ENCODE data around the gene CPB1. TPM values are rescaled to one million over a fixed set of nuclear protein-coding genes. Genes with fewer than 3 reads are reported as not detected.
"Not testable (repeated sequence)": the region's sequence is repeated elsewhere in the genome, so short reads cannot be mapped to it uniquely, and the experiment has no call there.

The CPB1 gene
- total and polyA plus RNA-seq, 2 of the 8 experiments (the other 6 are each of a cell fraction or from before 2014, with no cell fraction given) = not detected

DNA sequence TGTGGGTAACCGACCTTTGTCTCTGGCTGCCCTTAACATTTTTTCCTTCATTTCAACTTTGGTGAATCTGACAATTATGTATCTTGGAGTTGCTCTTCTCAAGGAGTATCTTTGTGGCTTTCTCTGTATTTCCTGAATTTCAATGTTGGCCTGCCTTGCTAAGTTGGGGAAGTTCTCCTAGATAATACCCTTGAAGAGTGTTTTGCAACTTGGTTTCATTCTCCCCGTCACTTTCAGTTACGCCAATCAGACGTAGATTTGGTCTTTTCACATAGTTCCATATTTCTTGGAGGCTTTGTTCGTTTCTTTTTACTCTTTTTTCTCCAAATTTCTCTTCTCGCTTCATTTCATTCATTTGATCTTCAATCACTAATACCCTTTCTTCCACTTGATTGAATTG is 42.6 kb upstream of the CPB1 start:
- H3K9me3 ChIP-seq (ENCODE audit: insufficient read depth in 2 of 2, low read depth in 1 of 2, low read length in 1 of 2) = peaks cover 10 to 13% of the 10 kb centered on the region in 2 experiments; a peak in 3 of 4 replicates
- FAIRE-seq; H2BK12ac ChIP-seq (ENCODE audit: low read depth, low read length); H3K36me3 ChIP-seq (ENCODE audit: control insufficient read depth in 2 of 4, insufficient read depth in 4 of 4, low read length in 3 of 4); H4K20me1 ChIP-seq (replicated peaks in 1 of 2; ENCODE audit: control insufficient read depth in 1 of 2, insufficient read depth in 2 of 2, low read length in 2 of 2); H3K14ac ChIP-seq (ENCODE audit: insufficient read length); H3K79me1 ChIP-seq (ENCODE audit: low read depth, low read length); H3K23ac ChIP-seq (ENCODE audit: insufficient read length); H4K8ac ChIP-seq (ENCODE audit: extremely low read depth, insufficient read depth, low read length); H2AFZ ChIP-seq (ENCODE audit: low read length); H2BK5ac ChIP-seq (ENCODE audit: low read depth, low read length); H4K5ac ChIP-seq (ENCODE audit: insufficient read length, low read depth, low read length); H3K79me2 ChIP-seq (ENCODE audit: control insufficient read depth in 1 of 2, insufficient read depth in 2 of 2, low read length in 2 of 2); H4K91ac ChIP-seq (replicated peaks; ENCODE audit: insufficient read length, low read length); H2BK20ac ChIP-seq (ENCODE audit: low read length); H3K56ac ChIP-seq (replicated peaks; ENCODE audit: insufficient read length, low read depth, low read length); H3K27me3 ChIP-seq (replicated peaks in 1 of 4; ENCODE audit: control insufficient read depth in 3 of 4, extremely low read depth in 1 of 4, insufficient read depth in 3 of 4, low read length in 3 of 4); H3K4me3 ChIP-seq (ENCODE audit: extremely low read depth in 1 of 4, insufficient read depth in 2 of 4, low read depth in 3 of 4, low read length in 4 of 4); H3K18ac ChIP-seq (ENCODE audit: extremely low read depth, low read length); H3K4me1 ChIP-seq (replicated peaks in 1 of 4; ENCODE audit: control insufficient read depth in 3 of 4, insufficient read depth in 4 of 4, low read length in 3 of 4); H2AK5ac ChIP-seq (ENCODE audit: low read depth, low read length); H3K27ac ChIP-seq (ENCODE audit: low read depth, low read length); H2BK120ac ChIP-seq (replicated peaks; ENCODE audit: low read depth, low read length); H3K4ac ChIP-seq (replicated peaks; ENCODE audit: insufficient read length, low read depth, low read length); H3K4me2 ChIP-seq (ENCODE audit: insufficient read depth in 1 of 2, low read depth in 2 of 2, low read length in 2 of 2); H2BK15ac ChIP-seq (ENCODE audit: low read length); POLR2A ChIA-PET (ENCODE audit: partially characterized antibody); H3K9ac ChIP-seq (replicated peaks in 1 of 4; ENCODE audit: extremely low read depth in 1 of 4, low read depth in 3 of 4, low read length in 3 of 4); H3K23me2 ChIP-seq (ENCODE audit: low read depth, low read length); DNase-seq (ENCODE audit: low read depth in 1 of 2, low spot score in 2 of 2): not testable (repeated sequence)
- CTCF ChIA-PET (ENCODE audit: partially characterized antibody) = interaction anchor here (1.1 kb wide), 1 partner anchor 77 kb away, joined by 3 read pairs; no protein-coding TSS in a partner anchor
- 83% methylated on average over 6 of the region's 6 CpGs; no CpG with 5 or more reads in 1 of the 2 experiments for WGBS, 2 experiments (ENCODE audit: extremely low coverage in 1 of 2, insufficient coverage in 1 of 2, insufficient read length in 1 of 2, insufficient replicate concordance in 2 of 2, low coverage in 1 of 2, low lambda C conversion rate in 2 of 2, missing lambda C conversion rate in 1 of 2)

DNA sequence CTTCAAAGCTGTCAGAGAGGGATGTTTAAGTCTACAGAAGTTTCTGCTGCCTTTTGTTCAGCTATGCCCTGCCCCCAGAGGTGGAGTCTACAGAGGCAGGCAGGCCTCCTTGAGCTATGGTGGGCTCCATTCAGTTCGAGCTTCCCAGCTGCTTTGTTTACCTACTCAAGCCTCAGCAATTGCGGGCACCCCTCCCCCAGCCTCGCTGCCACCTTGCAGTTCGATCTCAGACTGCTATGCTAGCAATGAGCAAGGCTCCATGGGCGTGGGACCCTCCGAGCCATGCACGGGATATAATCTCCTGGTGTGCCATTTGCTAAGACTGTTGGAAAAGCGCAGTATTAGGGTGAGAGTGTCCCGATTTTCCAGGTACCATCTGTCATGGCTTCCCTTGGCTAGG is 41.5 kb upstream of the CPB1 start:
- H2BK12ac ChIP-seq (ENCODE audit: low read depth, low read length); H3K4me1 ChIP-seq (replicated peaks in 1 of 4; ENCODE audit: control insufficient read depth in 3 of 4, insufficient read depth in 4 of 4, low read length in 3 of 4); H4K20me1 ChIP-seq (replicated peaks in 1 of 2; ENCODE audit: control insufficient read depth in 1 of 2, insufficient read depth in 2 of 2, low read length in 2 of 2); H3K27ac ChIP-seq (ENCODE audit: low read depth, low read length); H2BK120ac ChIP-seq (replicated peaks; ENCODE audit: low read depth, low read length); H3K23ac ChIP-seq (ENCODE audit: insufficient read length); H3K36me3 ChIP-seq (ENCODE audit: control insufficient read depth in 2 of 4, insufficient read depth in 4 of 4, low read length in 3 of 4); H2AFZ ChIP-seq (ENCODE audit: low read length); H3K27me3 ChIP-seq (replicated peaks in 1 of 4; ENCODE audit: control insufficient read depth in 3 of 4, extremely low read depth in 1 of 4, insufficient read depth in 3 of 4, low read length in 3 of 4); H3K9ac ChIP-seq (replicated peaks in 1 of 4; ENCODE audit: extremely low read depth in 1 of 4, low read depth in 3 of 4, low read length in 3 of 4); H3K4me3 ChIP-seq (ENCODE audit: extremely low read depth in 1 of 4, insufficient read depth in 2 of 4, low read depth in 3 of 4, low read length in 4 of 4); POLR2A ChIA-PET (ENCODE audit: partially characterized antibody); FAIRE-seq; H3K18ac ChIP-seq (ENCODE audit: extremely low read depth, low read length); H3K4me2 ChIP-seq (ENCODE audit: insufficient read depth in 1 of 2, low read depth in 2 of 2, low read length in 2 of 2); CTCF ChIA-PET (ENCODE audit: partially characterized antibody); H3K14ac ChIP-seq (ENCODE audit: insufficient read length); H3K4ac ChIP-seq (replicated peaks; ENCODE audit: insufficient read length, low read depth, low read length); H4K5ac ChIP-seq (ENCODE audit: insufficient read length, low read depth, low read length); H2BK5ac ChIP-seq (ENCODE audit: low read depth, low read length); H3K79me2 ChIP-seq (ENCODE audit: control insufficient read depth in 1 of 2, insufficient read depth in 2 of 2, low read length in 2 of 2); H3K79me1 ChIP-seq (ENCODE audit: low read depth, low read length); H2BK15ac ChIP-seq (ENCODE audit: low read length); H2BK20ac ChIP-seq (ENCODE audit: low read length); H4K8ac ChIP-seq (ENCODE audit: extremely low read depth, insufficient read depth, low read length); H3K56ac ChIP-seq (replicated peaks; ENCODE audit: insufficient read length, low read depth, low read length); H4K91ac ChIP-seq (replicated peaks; ENCODE audit: insufficient read length, low read length); DNase-seq (ENCODE audit: low read depth in 1 of 2, low spot score in 2 of 2); H2AK5ac ChIP-seq (ENCODE audit: low read depth, low read length); H3K23me2 ChIP-seq (ENCODE audit: low read depth, low read length): not testable (repeated sequence)
- peaks cover 10 to 13% of the 10 kb centered on the region in 2 experiments; a peak in 3 of 4 replicates for H3K9me3 ChIP-seq (ENCODE audit: insufficient read depth in 2 of 2, low read depth in 1 of 2, low read length in 1 of 2)
- WGBS, 2 experiments (ENCODE audit: extremely low coverage in 1 of 2, insufficient coverage in 1 of 2, insufficient read length in 1 of 2, insufficient replicate concordance in 2 of 2, low coverage in 1 of 2, low lambda C conversion rate in 2 of 2, missing lambda C conversion rate in 1 of 2) = 87% methylated on average over 9 of the region's 9 CpGs; no CpG with 5 or more reads in 1 of the 2 experiments
